ENCODE measurements around the gene LNX1.

GRCh38 chr4:53499791-53500190, 91.5 kb downstream of the LNX1 start:
- TF ChIP-seq HDGF (IDR thresholded peaks at IDR 0.05) (no peak), CTCF (IDR thresholded peaks at IDR 0.05 in 2 of 3, conservative IDR thresholded peaks at IDR 0.05 in 1 of 3; ENCODE audit: control insufficient read depth in 2 of 3, extremely low read depth in 1 of 3, insufficient read depth in 1 of 3, low read depth in 3 of 3, low read length in 3 of 3) (no peak), POLR2A (IDR thresholded peaks at IDR 0.05; ENCODE audit: low read depth, low read length) (no peak), MEF2B (IDR thresholded peaks at IDR 0.05; ENCODE audit: partially characterized antibody, poor library complexity, severe bottlenecking) (no peak), MYC (IDR thresholded peaks at IDR 0.05; ENCODE audit: insufficient read depth, insufficient read length, insufficient replicate concordance, low read length, severe bottlenecking) (no peak), BCL3 (IDR thresholded peaks at IDR 0.05; ENCODE audit: borderline replicate concordance, insufficient read depth, low read depth, low read length, poor library complexity, severe bottlenecking) (no peak), CHD2 (IDR thresholded peaks at IDR 0.05; ENCODE audit: borderline replicate concordance, low read depth, low read length) (no peak), WRNIP1 (IDR thresholded peaks at IDR 0.05; ENCODE audit: borderline replicate concordance, low read depth, low read length) (no peak), JUND (IDR thresholded peaks at IDR 0.05; ENCODE audit: low read depth, low read length) (no peak), TAF1 (IDR thresholded peaks at IDR 0.05; ENCODE audit: borderline replicate concordance, low read depth, low read length) (no peak), ELK1 (IDR thresholded peaks at IDR 0.05; ENCODE audit: low read depth, low read length) (no peak)

All from GM12878 (cell line).